Lower leg skin (tissue), 4 donors: ENCODE data around the gene TOMM40L. TPM values are rescaled to one million over a fixed set of nuclear protein-coding genes. Genes with fewer than 3 reads are reported as not detected.

Source experiments
- DNase-seq, 2 donors: peaks; one replicate each; pipeline ENCODE4 v3.0.0-alpha.2; 2019; ENCODE audit warnings: low spot score in 2 of 2
- H3K4me3 ChIP-seq: fragments of 200-600 bp; sonication (generic); 2 replicates; pipeline ENCODE4 v1.5.1; 2017; ENCODE audit warnings: mild to moderate bottlenecking, low read depth; ENCODE audit not compliant: poor library complexity, severe bottlenecking
- POLR2A ChIP-seq, 2 donors: fragments of 450-650 bp; IDR thresholded peaks; one replicate each; pipeline ENCODE4 v1.6.1; 2016 to 2017; ENCODE audit warnings: antibody characterized with exemption in 2 of 2, mild to moderate bottlenecking in 1 of 2, moderate library complexity in 1 of 2
- WGBS, 2 donors: methylation state at CpG; one replicate each; pipeline ENCODE4 v1.1.5; 2018; 5-methylcytosine and 5-hydroxymethylcytosine counted together
- intact Hi-C: fragments of 100-400 bp; cut with DNase I; formaldehyde crosslinking; loops from one replicate; pipeline ENCODE4 v1.15.0; 2023; ENCODE audit warnings: low total_unique reads
- total RNA-seq, 4 donors: library from RNA; depleted of rRNA; stranded (reverse); fragments of >200 nt; gene quantifications; one replicate each; pipeline ENCODE4 v1.1.0, GENCODE V29; 2016
- TF ChIP-seq, protein P1 (sequence below), 3 donors: fragments of 450-650 bp; IDR thresholded peaks; one replicate each; pipeline ENCODE4 v1.5.1; 2016; ENCODE audit warnings: antibody characterized with exemption in 3 of 3, mild to moderate bottlenecking in 3 of 3, moderate library complexity in 2 of 3

The TOMM40L gene
- total RNA-seq, result 10 to 100 TPM in 1 of 4 donors, 1 to 10 TPM in 3; 3.8 to 11.9 (median 7.7) TPM

DNA sequence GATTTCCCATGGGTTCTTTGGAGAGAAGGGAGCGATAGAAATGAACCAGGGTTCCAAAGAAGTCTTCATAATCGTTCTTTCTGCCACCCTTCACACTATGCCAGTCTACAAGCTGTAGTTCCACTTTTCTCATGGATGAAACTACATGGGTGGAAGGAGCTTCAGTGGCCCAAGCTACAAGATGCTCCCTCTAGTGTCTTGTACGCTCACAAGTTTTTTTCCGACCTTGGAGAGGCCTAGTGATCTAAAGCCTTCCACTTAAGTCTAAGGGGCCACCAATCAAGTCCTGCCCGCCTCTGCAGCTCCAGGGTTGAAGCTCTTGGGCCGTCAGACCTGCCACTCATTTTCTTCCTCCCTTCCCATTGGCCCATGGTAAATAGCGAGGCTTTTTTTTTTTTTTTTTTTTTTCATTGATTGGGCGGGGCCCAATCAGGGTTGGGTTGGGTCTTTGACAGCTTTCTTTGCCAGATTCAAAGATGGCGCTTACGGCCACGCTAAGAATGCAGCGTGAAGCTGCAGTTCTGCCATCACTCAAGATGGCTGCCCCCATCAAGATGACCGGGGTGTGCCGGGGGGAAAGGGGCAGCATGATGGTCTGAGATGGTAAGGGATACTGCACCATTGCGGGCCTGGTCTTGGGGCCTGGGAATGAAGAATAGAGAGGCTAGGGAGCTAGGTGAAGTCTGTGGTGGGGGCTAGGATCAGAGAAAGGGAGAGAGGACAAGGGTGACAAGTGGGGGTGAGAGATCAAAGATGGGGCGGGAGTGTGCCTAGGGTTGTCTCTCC is at the start of gene TOMM40L:
TOMM40L (plus strand) TSS at position 527 of the 786 bp plus-strand sequence. CDS start 430 bp downstream, outside the sequence.
- intact Hi-C loops, result loop anchor here (5.0 to 10.0 kb wide), 2 partner anchors 67 to 159 kb away; no protein-coding TSS in a partner anchor
- DNase-seq, result peak; percentile 96 to 97
- H3K4me3 ChIP-seq, result peak within 1 kb of the TSS; percentile 40
- 4 to 5% methylated on average over 16 of the region's 16 CpGs for WGBS, 2 donors
- TF ChIP-seq, protein P1, sequence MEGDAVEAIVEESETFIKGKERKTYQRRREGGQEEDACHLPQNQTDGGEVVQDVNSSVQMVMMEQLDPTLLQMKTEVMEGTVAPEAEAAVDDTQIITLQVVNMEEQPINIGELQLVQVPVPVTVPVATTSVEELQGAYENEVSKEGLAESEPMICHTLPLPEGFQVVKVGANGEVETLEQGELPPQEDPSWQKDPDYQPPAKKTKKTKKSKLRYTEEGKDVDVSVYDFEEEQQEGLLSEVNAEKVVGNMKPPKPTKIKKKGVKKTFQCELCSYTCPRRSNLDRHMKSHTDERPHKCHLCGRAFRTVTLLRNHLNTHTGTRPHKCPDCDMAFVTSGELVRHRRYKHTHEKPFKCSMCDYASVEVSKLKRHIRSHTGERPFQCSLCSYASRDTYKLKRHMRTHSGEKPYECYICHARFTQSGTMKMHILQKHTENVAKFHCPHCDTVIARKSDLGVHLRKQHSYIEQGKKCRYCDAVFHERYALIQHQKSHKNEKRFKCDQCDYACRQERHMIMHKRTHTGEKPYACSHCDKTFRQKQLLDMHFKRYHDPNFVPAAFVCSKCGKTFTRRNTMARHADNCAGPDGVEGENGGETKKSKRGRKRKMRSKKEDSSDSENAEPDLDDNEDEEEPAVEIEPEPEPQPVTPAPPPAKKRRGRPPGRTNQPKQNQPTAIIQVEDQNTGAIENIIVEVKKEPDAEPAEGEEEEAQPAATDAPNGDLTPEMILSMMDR (IDR thresholded peaks at IDR 0.05), result peak in 1 of 3 donors; percentile 40
- no peak for TF ChIP-seq POLR2A (IDR thresholded peaks at IDR 0.05)

DNA sequence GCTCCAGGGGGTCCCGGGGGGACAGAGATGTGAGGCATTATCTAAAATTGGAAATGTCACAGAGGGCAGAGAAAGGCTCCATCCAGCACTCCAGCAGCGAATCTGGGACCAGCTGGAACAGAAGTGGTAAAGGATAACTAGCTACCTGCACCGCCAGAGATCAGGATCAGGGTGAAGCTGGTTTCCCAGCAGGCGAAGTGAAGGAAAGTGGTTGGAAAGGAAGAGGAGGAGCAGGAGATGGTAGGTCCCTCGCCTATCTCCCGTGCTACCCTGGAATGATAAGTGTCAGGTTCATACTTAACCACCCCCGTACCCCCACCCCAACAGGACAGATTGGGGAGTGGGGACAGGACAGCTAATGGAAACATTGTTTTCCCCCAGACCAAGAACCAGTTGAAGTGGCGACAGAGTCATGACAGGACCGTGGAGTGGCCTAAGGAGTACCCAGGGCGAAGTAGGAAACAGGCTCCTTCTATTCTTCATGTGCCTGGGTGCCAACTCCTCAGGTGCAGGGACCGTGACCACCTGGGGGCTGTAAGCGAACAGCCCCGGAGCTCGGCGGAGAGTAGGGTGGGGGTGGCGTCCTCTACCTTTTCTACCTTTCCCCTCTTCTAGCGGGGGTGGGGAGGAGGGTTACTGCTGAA is 49.3 kb upstream of the TOMM40L start:
- 16 to 17% methylated on average over 17 of the region's 17 CpGs for WGBS, 2 donors
- TF ChIP-seq POLR2A (IDR thresholded peaks at IDR 0.05), result no peak
- TF ChIP-seq, protein P1 (IDR thresholded peaks at IDR 0.05), result no peak
- intact Hi-C loops, result no loop called here
- peak overlapping the region; percentile 66 for H3K4me3 ChIP-seq
- no peak for DNase-seq

DNA sequence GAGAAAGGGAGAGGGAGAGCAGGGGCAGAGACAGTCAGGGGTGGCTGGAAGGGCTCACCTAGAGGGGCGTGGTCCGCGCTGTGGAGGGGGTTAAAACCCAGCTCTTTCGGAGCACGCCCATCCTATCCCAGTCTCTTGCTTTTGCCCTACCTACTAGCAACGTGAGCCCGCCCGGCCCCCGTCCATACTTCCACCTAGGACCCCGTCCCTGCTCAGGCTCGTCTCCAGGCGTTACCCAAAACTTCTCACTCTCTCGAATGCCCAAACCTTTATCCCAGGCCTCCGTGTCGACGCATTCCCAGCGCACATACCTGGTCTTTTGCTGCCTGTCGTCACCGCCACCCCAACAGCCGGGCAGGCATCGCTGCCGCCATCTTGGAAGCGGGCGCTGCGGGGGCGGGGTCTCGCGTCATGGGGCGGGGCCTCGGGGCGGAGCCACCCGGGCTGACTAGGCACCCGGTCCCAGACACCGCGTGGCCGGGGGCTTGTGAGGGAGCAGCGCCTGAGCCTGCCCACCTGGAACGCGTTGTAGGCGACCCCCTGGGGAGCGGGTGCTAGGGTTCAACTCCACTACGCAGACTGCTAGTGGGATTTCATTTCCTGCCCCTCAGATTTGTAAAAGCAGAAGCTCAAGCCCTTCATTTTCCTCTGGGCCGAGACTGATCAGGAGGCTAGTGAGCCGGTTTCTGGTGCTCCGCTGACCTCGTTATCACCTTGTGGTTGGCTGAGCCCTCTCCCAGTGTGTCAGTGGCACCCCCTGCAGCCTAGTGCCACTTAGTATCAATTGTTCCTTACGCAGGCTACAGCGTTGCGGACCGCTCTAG is 48.5 kb upstream of the TOMM40L start, which contains the start of gene B4GALT3:
B4GALT3 (minus strand) TSS at position 396 of the 824 bp plus-strand sequence. CDS start 1,447 bp downstream, outside the sequence.
- H3K4me3 ChIP-seq, result peak within 1 kb of the TSS; percentile 66
- peak; percentile 87 to 99 for DNase-seq
- peak in 1 of 2 donors; percentile 11 for TF ChIP-seq POLR2A (IDR thresholded peaks at IDR 0.05)
- TF ChIP-seq, protein P1 (IDR thresholded peaks at IDR 0.05), result no peak
- intact Hi-C loops, result no loop called here
- WGBS, 2 donors, result 5 to 6% methylated on average over 40 to 47 of the region's 50 CpGs

DNA sequence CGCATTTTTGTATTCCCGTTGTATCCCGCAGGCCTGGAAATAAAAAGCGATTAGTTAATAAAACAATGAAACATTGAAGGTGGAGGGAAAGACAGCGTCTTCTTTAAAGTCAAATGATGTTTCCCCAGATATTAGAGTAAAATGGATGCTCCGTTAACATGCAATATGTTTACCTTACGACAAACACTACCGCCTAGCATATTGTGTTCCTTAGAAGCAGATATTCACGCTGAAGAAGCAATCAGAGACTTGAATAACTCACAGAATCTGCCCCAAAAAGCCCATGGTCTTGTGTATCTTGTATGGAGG is 48.0 kb upstream of the TOMM40L start:
- no peak overlapping the region for H3K4me3 ChIP-seq
- WGBS, 2 donors, result 57 to 64% methylated on average over 9 of the region's 9 CpGs
- no peak for TF ChIP-seq POLR2A (IDR thresholded peaks at IDR 0.05)
- TF ChIP-seq, protein P1 (IDR thresholded peaks at IDR 0.05), result no peak
- intact Hi-C loops, result no loop called here
- no peak for DNase-seq

DNA sequence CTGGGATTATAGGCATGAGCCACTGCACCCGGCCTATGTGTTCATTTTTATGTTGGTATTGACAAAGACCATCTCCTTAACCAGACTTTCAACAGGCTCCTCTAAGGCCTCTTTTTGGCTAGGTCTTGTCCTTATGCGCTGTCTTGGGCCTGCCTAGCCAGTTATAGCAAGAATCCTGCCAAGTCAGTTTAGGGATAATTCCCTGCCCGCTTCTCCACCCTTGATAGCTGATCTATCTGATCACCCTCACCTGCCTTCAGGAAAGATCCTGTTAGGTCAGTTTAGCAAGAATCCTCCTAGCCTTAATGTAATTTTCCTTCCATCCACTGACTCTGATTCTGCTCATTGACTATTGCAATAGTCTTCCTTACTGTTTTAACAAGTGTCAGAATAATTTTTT is 46.2 kb upstream of the TOMM40L start:
- 55 to 69% methylated on average over 3 of the region's 3 CpGs for WGBS, 2 donors
- intact Hi-C loops, result no loop called here
- no peak overlapping the region for H3K4me3 ChIP-seq
- no peak for TF ChIP-seq POLR2A (IDR thresholded peaks at IDR 0.05)
- TF ChIP-seq, protein P1 (IDR thresholded peaks at IDR 0.05), result no peak
- DNase-seq, result no peak
